Mesenchymal stem cell (in vitro differentiated cells and primary cell): ENCODE measurements around the gene SH3PXD2A.

Source experiments
- DNase-seq: peaks from one replicate; pipeline ENCODE4 v3.0.0-alpha.2; 2013
- H2AFZ ChIP-seq: one replicate; pipeline ENCODE4 v1.6.1; 2013; ENCODE audit warnings: low read depth, mild to moderate bottlenecking, control low read depth, inconsistent platforms, low read length, moderate library complexity
- H2AK5ac ChIP-seq: 2 replicates; pipeline ENCODE4 v1.6.1; 2013; ENCODE audit warnings: low read length, moderate library complexity, mild to moderate bottlenecking, inconsistent platforms; ENCODE audit not compliant: severe bottlenecking
- H2BK120ac ChIP-seq: one replicate; pipeline ENCODE4 v1.6.1; 2013; ENCODE audit warnings: low read depth, mild to moderate bottlenecking, inconsistent platforms, low read length, moderate library complexity
- H2BK12ac ChIP-seq, 2 experiments: one replicate each; pipeline ENCODE4 v1.6.1; 2013; ENCODE audit warnings: inconsistent platforms in 2 of 2, low read length in 2 of 2, mild to moderate bottlenecking in 2 of 2, moderate library complexity in 2 of 2, control low read depth in 1 of 2
- H2BK15ac ChIP-seq: one replicate; pipeline ENCODE4 v1.6.1; 2013; ENCODE audit warnings: mild to moderate bottlenecking, low read depth, inconsistent platforms; ENCODE audit not compliant: poor library complexity, severe bottlenecking
- H2BK5ac ChIP-seq: 2 replicates; pipeline ENCODE4 v1.6.1; 2013; ENCODE audit warnings: low read depth, mild to moderate bottlenecking, low read length, control low read depth, inconsistent platforms; ENCODE audit not compliant: poor library complexity, severe bottlenecking
- H3K14ac ChIP-seq, 2 experiments: one replicate each; pipeline ENCODE4 v1.6.1; 2013; ENCODE audit warnings: inconsistent platforms in 2 of 2, low read length in 2 of 2, control low read depth in 1 of 2, mild to moderate bottlenecking in 1 of 2, moderate library complexity in 1 of 2
- H3K18ac ChIP-seq, 2 experiments: one replicate each; pipeline ENCODE4 v1.6.1; 2013; ENCODE audit warnings: inconsistent platforms in 2 of 2, low read length in 2 of 2, control low read depth in 1 of 2, low read depth in 1 of 2, mild to moderate bottlenecking in 1 of 2
- H3K23ac ChIP-seq, 2 experiments: one replicate each; pipeline ENCODE4 v1.6.1; 2013; ENCODE audit warnings: inconsistent platforms in 2 of 2, low read length in 2 of 2, mild to moderate bottlenecking in 2 of 2, moderate library complexity in 2 of 2, control low read depth in 1 of 2
- H3K27ac ChIP-seq: 2 replicates; pipeline ENCODE4 v1.5.1; 2013; ENCODE audit warnings: mild to moderate bottlenecking, moderate library complexity, low read length, control low read depth, inconsistent platforms; ENCODE audit not compliant: poor library complexity, severe bottlenecking
- H3K27me3 ChIP-seq, 2 experiments: 2 replicates each; pipeline versions ENCODE4 v1.6.1 to v1.7.0; 2013; ENCODE audit warnings: low read length in 2 of 2, mild to moderate bottlenecking in 2 of 2, moderate library complexity in 2 of 2, control low read depth in 1 of 2, inconsistent platforms in 1 of 2; ENCODE audit not compliant: control insufficient read depth in 1 of 2, insufficient read depth in 1 of 2
- H3K36me3 ChIP-seq, 2 experiments: 2 replicates each; pipeline versions ENCODE4 v1.6.1 to v1.7.0; 2013; ENCODE audit warnings: low read length in 2 of 2, control low read depth in 1 of 2, inconsistent platforms in 1 of 2, low read depth in 1 of 2, mild to moderate bottlenecking in 1 of 2; ENCODE audit not compliant: insufficient read depth in 2 of 2, control insufficient read depth in 1 of 2
- H3K4ac ChIP-seq, 2 experiments: one replicate each; pipeline ENCODE4 v1.6.1; 2013; ENCODE audit warnings: inconsistent platforms in 2 of 2, low read length in 2 of 2, mild to moderate bottlenecking in 2 of 2, moderate library complexity in 2 of 2, control low read depth in 1 of 2, low read depth in 1 of 2
- H3K4me1 ChIP-seq: 2 replicates; pipeline ENCODE4 v1.6.1; 2013; ENCODE audit warnings: low read depth, low read length, control low read depth; ENCODE audit not compliant: control insufficient read depth, insufficient read depth
- H3K4me2 ChIP-seq: 2 replicates; pipeline ENCODE4 v1.6.1; 2013; ENCODE audit warnings: low read length, mild to moderate bottlenecking, inconsistent platforms; ENCODE audit not compliant: poor library complexity, severe bottlenecking
- H3K4me3 ChIP-seq, 2 experiments: 2 replicates each; pipeline versions ENCODE4 v1.5.1 to v1.7.0; 2013; ENCODE audit warnings: low read length in 2 of 2, mild to moderate bottlenecking in 2 of 2, control low read depth in 1 of 2, low read depth in 1 of 2; ENCODE audit not compliant: insufficient read depth in 1 of 2
- H3K79me1 ChIP-seq: replicated peaks from 2 replicates; pipeline ENCODE4 v1.6.1; 2013; ENCODE audit warnings: mild to moderate bottlenecking, control low read depth, low read length, inconsistent platforms; ENCODE audit not compliant: poor library complexity, severe bottlenecking
- H3K9ac ChIP-seq: 2 replicates; pipeline ENCODE4 v1.7.0; 2013; ENCODE audit warnings: mild to moderate bottlenecking, low read length, moderate library complexity
- H3K9me3 ChIP-seq: 2 replicates; pipeline ENCODE4 v1.7.0; 2013; ENCODE audit warnings: mild to moderate bottlenecking, low read length; ENCODE audit not compliant: control insufficient read depth
- H4K8ac ChIP-seq: one replicate; pipeline ENCODE4 v1.6.1; 2013; ENCODE audit warnings: inconsistent platforms, mild to moderate bottlenecking, low read length, moderate library complexity
- H4K91ac ChIP-seq: one replicate; pipeline ENCODE4 v1.6.1; 2013; ENCODE audit warnings: mild to moderate bottlenecking, low read length, inconsistent platforms
- WGBS: methylation state at CpG from one replicate; pipeline ENCODE4 v1.1.7; 2013; ENCODE audit warnings: mixed read lengths; 5-methylcytosine and 5-hydroxymethylcytosine counted together

The SH3PXD2A gene

GRCh38 chr10:103727546-103727963 is 127.8 kb downstream of the SH3PXD2A start:
- Histone ChIP-seq H2BK120ac (no peak overlapping the region), H4K8ac (no peak overlapping the region), H3K79me1 (no peaks in the 10 kb centered on the region), H3K27ac (no peak overlapping the region), H2AK5ac (no peak overlapping the region), H3K4me1 (peaks cover 6% of the 10 kb centered on the region), H2BK5ac (no peak overlapping the region), H3K9ac (peak overlapping the region; percentile 25), H3K18ac (no peak overlapping the region), H2BK15ac (no peak overlapping the region), H4K91ac (peak overlapping the region; percentile 12), H3K4me2 (no peak overlapping the region), H3K14ac (no peak overlapping the region), H3K23ac (peak overlapping the region in 1 of 2 experiments; percentile 5), H2AFZ (no peak overlapping the region), H3K27me3 (peaks cover 0 to 9% of the 10 kb centered on the region in 2 experiments), H3K4me3 (no peak overlapping the region), H2BK12ac (no peak overlapping the region), H3K9me3 (no peaks in the 10 kb centered on the region), H3K36me3 (peaks cover 2 to 26% of the 10 kb centered on the region in 2 experiments), H3K4ac (no peak overlapping the region)
- DNase-seq = no peak
- whole genome bisulfite sequencing = 93% methylated on average over 14 of the region's 14 CpGs

DNA sequence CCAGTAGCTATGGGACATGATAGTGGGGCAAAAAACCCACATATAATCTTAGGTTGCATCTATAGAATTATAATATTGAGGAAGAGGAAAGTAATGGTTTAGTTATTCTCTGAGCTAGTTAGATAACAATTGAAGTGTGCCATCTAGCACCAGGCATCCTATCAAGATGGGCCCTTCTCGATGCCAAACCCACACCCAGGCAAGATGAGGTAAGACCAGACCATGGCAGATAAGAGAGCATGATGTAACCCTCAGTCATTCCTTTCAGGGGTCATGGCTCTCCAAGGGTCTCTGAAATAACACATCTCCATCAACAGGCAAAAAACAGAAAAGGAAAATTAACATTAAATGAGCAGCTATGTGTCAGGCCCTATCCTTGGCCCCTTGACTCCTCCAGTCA is 128.7 kb downstream of the SH3PXD2A start:
- H2AFZ ChIP-seq = no peak overlapping the region
- H2BK120ac ChIP-seq = no peak overlapping the region
- H3K4me1 ChIP-seq = peaks cover 3% of the 10 kb centered on the region
- no peak overlapping the region for H3K18ac ChIP-seq
- H3K36me3 ChIP-seq = peaks cover 2 to 27% of the 10 kb centered on the region in 2 experiments
- 100% methylated on average over 1 of the region's 1 CpG for WGBS
- H2BK5ac ChIP-seq = no peak overlapping the region
- H3K14ac ChIP-seq = no peak overlapping the region
- DNase-seq = no peak
- no peak overlapping the region for H4K91ac ChIP-seq
- no peaks in the 10 kb centered on the region for H3K79me1 ChIP-seq
- no peak overlapping the region for H3K9ac ChIP-seq
- H3K4me3 ChIP-seq = no peak overlapping the region
- peaks cover 0 to 9% of the 10 kb centered on the region in 2 experiments for H3K27me3 ChIP-seq
- H3K27ac ChIP-seq = no peak overlapping the region
- H4K8ac ChIP-seq = no peak overlapping the region
- H2BK12ac ChIP-seq = no peak overlapping the region
- H3K4ac ChIP-seq = no peak overlapping the region
- H3K23ac ChIP-seq = no peak overlapping the region
- H2AK5ac ChIP-seq = no peak overlapping the region
- H2BK15ac ChIP-seq = no peak overlapping the region
- no peak overlapping the region for H3K4me2 ChIP-seq
- no peaks in the 10 kb centered on the region for H3K9me3 ChIP-seq

GRCh38 chr10:103725242-103725641 is 130.1 kb downstream of the SH3PXD2A start:
- Histone ChIP-seq H2BK12ac (no peak overlapping the region), H2BK15ac (no peak overlapping the region)
- WGBS = 98% methylated on average over 5 of the region's 5 CpGs

DNA sequence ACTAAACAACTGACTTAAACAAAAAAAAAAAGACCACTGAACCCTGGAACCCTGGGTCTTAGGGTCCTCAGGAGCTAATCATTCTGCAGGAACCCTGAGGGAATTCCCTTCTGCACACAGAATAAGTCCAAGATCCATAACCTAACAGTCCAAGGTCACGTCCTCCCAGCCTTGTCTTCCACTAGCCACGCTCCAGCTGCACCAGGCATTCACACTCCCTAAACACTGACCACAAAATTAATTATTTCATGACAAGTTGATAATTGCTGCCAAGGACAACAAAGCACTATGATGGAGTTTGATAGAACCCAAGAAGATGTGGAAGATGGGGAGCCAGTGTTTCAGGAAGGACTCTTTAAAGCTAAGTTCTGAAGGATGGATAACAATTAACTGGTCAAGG is 130.6 kb downstream of the SH3PXD2A start:
- Histone ChIP-seq H3K4me3 (no peak overlapping the region), H3K79me1 (no peaks in the 10 kb centered on the region), H3K18ac (no peak overlapping the region), H2BK5ac (no peak overlapping the region), H3K4me1 (peaks cover 5% of the 10 kb centered on the region), H3K4ac (no peak overlapping the region), H4K8ac (no peak overlapping the region), H2BK12ac (no peak overlapping the region), H3K27ac (no peak overlapping the region), H3K27me3 (peaks cover 0 to 9% of the 10 kb centered on the region in 2 experiments), H2BK15ac (no peak overlapping the region), H3K23ac (no peak overlapping the region), H3K9me3 (no peaks in the 10 kb centered on the region), H2AFZ (no peak overlapping the region), H3K14ac (no peak overlapping the region), H4K91ac (no peak overlapping the region), H2AK5ac (no peak overlapping the region), H3K9ac (no peak overlapping the region), H2BK120ac (no peak overlapping the region), H3K4me2 (no peak overlapping the region), H3K36me3 (peaks cover 0 to 32% of the 10 kb centered on the region in 2 experiments)
- WGBS = 100% methylated on average over 2 of the region's 2 CpGs
- no peak for DNase-seq

More at GRCh38 chr10:103725242-103725641, 130.1 kb downstream of the SH3PXD2A start:
- Histone ChIP-seq H3K9me3 (no peaks in the 10 kb centered on the region), H2BK120ac (no peak overlapping the region), H3K4me1 (peaks cover 5% of the 10 kb centered on the region), H3K27me3 (peaks cover 0 to 9% of the 10 kb centered on the region in 2 experiments), H2AK5ac (no peak overlapping the region), H2BK5ac (no peak overlapping the region), H4K8ac (no peak overlapping the region), H3K9ac (no peak overlapping the region), H3K4me2 (no peak overlapping the region), H3K4me3 (no peak overlapping the region), H3K23ac (no peak overlapping the region), H2AFZ (no peak overlapping the region), H3K4ac (no peak overlapping the region), H3K36me3 (peaks cover 0 to 32% of the 10 kb centered on the region in 2 experiments), H3K18ac (no peak overlapping the region), H3K79me1 (no peaks in the 10 kb centered on the region), H4K91ac (no peak overlapping the region), H3K14ac (no peak overlapping the region), H3K27ac (no peak overlapping the region)
- DNase-seq = no peak
